ENCODE measurements around the gene SZT2. TPM values are rescaled to one million over a fixed set of nuclear protein-coding genes. Genes with fewer than 3 reads are reported as not detected.

SZT2 gene
- total and polyA plus RNA-seq, 2 of the 13 experiments (the other 11 are each of a cell fraction or from before 2014, with no cell fraction given), result 8.0 to 8.8 TPM

DNA sequence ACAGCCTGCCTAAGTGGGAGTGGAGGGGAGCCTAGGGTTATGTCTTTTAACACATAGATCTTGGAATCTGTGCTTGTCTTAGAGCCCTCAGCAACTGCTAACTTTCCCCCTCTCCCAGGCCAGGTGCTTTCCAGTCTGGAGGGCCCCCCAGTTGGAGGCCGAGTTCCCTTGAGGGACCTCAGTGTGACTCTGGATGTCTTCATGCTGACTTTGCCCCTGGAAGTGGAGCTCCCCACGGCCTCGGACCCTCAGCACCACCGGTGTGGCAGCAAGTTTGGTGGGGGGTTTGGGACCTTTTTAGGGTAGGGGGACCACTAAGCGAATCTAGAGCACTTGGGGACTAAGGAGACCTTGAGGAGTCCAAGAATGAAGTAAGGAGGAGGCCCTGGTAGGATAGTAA lies 41.1 kb downstream of the SZT2 start (continued):
- TF ChIP-seq ARNT2 (CRISPR knock-in tag; IDR thresholded peaks at IDR 0.05; ENCODE audit: low read depth) (no peak), REL (CRISPR knock-in tag; conservative IDR thresholded peaks at IDR 0.05) (no peak), SRF (IDR thresholded peaks at IDR 0.05; ENCODE audit: low read depth, low read length) (no peak), RAD21 (CRISPR knock-in tag; IDR thresholded peaks at IDR 0.05) (no peak)
- TF ChIP-seq, protein P1, sequence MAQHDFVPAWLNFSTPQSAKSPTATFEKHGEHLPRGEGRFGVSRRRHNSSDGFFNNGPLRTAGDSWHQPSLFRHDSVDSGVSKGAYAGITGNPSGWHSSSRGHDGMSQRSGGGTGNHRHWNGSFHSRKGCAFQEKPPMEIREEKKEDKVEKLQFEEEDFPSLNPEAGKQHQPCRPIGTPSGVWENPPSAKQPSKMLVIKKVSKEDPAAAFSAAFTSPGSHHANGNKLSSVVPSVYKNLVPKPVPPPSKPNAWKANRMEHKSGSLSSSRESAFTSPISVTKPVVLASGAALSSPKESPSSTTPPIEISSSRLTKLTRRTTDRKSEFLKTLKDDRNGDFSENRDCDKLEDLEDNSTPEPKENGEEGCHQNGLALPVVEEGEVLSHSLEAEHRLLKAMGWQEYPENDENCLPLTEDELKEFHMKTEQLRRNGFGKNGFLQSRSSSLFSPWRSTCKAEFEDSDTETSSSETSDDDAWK (CRISPR knock-in tag; IDR thresholded peaks at IDR 0.05), result no peak

DNA sequence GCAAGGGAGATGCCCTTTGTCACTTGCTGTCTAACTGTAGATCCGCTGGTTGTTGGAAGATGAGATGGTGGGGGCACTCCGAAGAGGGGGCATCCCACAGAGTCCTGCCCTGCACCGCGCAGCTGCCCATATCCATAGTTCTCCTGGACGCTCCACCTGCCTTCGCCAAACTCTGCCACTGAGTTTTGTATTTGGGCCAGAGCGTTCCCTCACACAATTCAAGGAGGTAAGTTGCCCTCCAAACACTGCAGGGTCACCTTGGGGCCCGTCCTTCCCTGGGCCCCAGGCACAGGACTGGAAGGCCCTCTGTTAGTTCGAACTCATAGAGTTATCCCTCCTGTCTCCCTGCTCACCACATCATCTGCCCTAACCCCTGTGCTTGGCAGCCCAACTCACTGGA lies 42.0 kb downstream of the SZT2 start:
- BruUV-seq (replicated peaks), result no TSS peak
- 88% methylated on average over 8 of the region's 9 CpGs for WGBS (ENCODE audit: low lambda C conversion rate)
- no peaks in the 10 kb centered on the region for H4K20me1 ChIP-seq (ENCODE audit: insufficient read depth, low read length)
- H3K27me3 ChIP-seq (ENCODE audit: control insufficient read depth in 1 of 2, insufficient read depth in 2 of 2, low read length in 2 of 2), result no peaks in the 10 kb centered on the region
- FAIRE-seq (no peak), ATAC-seq (no peak), DNase-seq (ENCODE audit: low spot score) (no peak)
- no peak overlapping the region for H2AFZ ChIP-seq (ENCODE audit: low read length)
- no peaks in the 10 kb centered on the region for H3K79me2 ChIP-seq (ENCODE audit: insufficient read depth, low read length)
- no peak overlapping the region for H3K9ac ChIP-seq (ENCODE audit: insufficient read depth, low read depth, low read length)
- ChIA-PET CTCF (ENCODE audit: low intra/inter-chr PET ratio, low total read pairs) (no interaction called here), POLR2A (no interaction called here)
- no peak overlapping the region for H3K27ac ChIP-seq (ENCODE audit: extremely low read length, insufficient read depth, low read length)
- TF ChIP-seq GTF3A (CRISPR knock-in tag; conservative IDR thresholded peaks at IDR 0.05), result no peak
- TF ChIP-seq ZFP36L1 (CRISPR knock-in tag; IDR thresholded peaks at IDR 0.05), result no peak
- no peak for TF ChIP-seq SP140L (CRISPR knock-in tag; IDR thresholded peaks at IDR 0.05; ENCODE audit: borderline replicate concordance)
- TF ChIP-seq ZFP1 (CRISPR knock-in tag; IDR thresholded peaks at IDR 0.05), result no peak
- TF ChIP-seq ZNF598 (CRISPR knock-in tag; IDR thresholded peaks at IDR 0.05; ENCODE audit: borderline replicate concordance), result no peak
- no peak for TF ChIP-seq KAT7 (CRISPR knock-in tag; IDR thresholded peaks at IDR 0.05; ENCODE audit: borderline replicate concordance)
- no peak for TF ChIP-seq ZNF563 (CRISPR knock-in tag; IDR thresholded peaks at IDR 0.05)
- no peak for TF ChIP-seq ZNF614 (CRISPR knock-in tag; IDR thresholded peaks at IDR 0.05; ENCODE audit: borderline replicate concordance)
- TF ChIP-seq HOXA9 (CRISPR knock-in tag; IDR thresholded peaks at IDR 0.05; ENCODE audit: borderline replicate concordance), result no peak
- TF ChIP-seq ZNF678 (CRISPR knock-in tag; IDR thresholded peaks at IDR 0.05), result no peak
- TF ChIP-seq, protein P2, sequence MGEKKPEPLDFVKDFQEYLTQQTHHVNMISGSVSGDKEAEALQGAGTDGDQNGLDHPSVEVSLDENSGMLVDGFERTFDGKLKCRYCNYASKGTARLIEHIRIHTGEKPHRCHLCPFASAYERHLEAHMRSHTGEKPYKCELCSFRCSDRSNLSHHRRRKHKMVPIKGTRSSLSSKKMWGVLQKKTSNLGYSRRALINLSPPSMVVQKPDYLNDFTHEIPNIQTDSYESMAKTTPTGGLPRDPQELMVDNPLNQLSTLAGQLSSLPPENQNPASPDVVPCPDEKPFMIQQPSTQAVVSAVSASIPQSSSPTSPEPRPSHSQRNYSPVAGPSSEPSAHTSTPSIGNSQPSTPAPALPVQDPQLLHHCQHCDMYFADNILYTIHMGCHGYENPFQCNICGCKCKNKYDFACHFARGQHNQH (CRISPR knock-in tag; IDR thresholded peaks at IDR 0.05), result no peak
- TF ChIP-seq NFYC (CRISPR knock-in tag; IDR thresholded peaks at IDR 0.05), result no peak
- no peak overlapping the region for H3K4me3 ChIP-seq (replicated peaks in 1 of 3; ENCODE audit: insufficient read depth in 1 of 3, low read depth in 2 of 3, low read length in 3 of 3)
- in situ Hi-C loops (cut with HindIII; ENCODE audit: extremely low pct_ligation_motif_present, low pct_unique_long_range_greater_than_20kb), result no loop called here
- H3K9me3 ChIP-seq (ENCODE audit: low read length), result no peaks in the 10 kb centered on the region
- H3K4me1 ChIP-seq (ENCODE audit: insufficient read depth, low read length), result no peaks in the 10 kb centered on the region
- no peak overlapping the region for H3K4me2 ChIP-seq (ENCODE audit: low read depth, low read length)
- intact Hi-C loops (cut with micrococcal nuclease; ENCODE audit: unreplicated experiment), result no loop called here
- H3K36me3 ChIP-seq (replicated peaks in 1 of 2; ENCODE audit: control insufficient read depth in 1 of 2, insufficient read depth in 2 of 2, low read length in 2 of 2), result peaks cover 15 to 72% of the 10 kb centered on the region in 2 experiments
